NT2/D1 (cell line): ENCODE results near the gene CST11.

ENCODE experiments used
- YY1 ChIP-seq: IDR thresholded peaks from 2 replicates; pipeline ENCODE4 v1.6.1; 2011; ENCODE audit not compliant: insufficient read length, insufficient read depth
- ZNF274 ChIP-seq: IDR thresholded peaks from 2 replicates; pipeline ENCODE4 v1.6.1; 2011; ENCODE audit warnings: mild to moderate bottlenecking, low read depth, low read length

- TF ChIP-seq ZNF274: no peak
- TF ChIP-seq YY1: no peak
These were observed 1.2 kb upstream of the CST11 start for GRCh38 chr20:23453549-23454543.
